Fibroblast of the conjunctiva (primary cell): Measurements from ENCODE around the gene MAPK1.
"Not testable (repeated sequence)": the region's sequence is repeated elsewhere in the genome, so short reads cannot be mapped to it uniquely, and the experiment has no call there.

ENCODE experiments used
- DNase-seq: peaks from one replicate; pipeline ENCODE4 v3.0.0-alpha.2; 2010; ENCODE audit warnings: low read depth

Gene MAPK1

DNA sequence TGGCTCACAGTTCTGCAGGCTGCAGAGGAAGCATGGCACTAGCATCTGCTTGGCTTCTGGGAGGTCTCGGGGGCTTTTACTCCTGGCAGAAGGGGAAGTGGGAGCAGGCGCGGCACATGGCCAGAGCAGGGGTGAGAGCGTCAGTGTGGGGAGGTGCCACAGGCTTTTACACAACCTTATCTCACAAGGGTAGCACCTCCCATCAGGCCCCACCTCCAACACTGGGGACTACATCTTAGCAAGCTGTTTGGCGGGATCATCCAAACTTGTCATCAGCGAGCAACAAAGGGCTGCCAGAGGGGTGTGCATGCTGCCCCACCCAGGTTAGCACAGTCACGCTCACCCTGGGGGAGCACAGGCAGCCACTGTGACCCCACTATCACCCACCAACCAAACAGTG is 112.9 kb downstream of the MAPK1 start:
- DNase-seq = no peak

DNA sequence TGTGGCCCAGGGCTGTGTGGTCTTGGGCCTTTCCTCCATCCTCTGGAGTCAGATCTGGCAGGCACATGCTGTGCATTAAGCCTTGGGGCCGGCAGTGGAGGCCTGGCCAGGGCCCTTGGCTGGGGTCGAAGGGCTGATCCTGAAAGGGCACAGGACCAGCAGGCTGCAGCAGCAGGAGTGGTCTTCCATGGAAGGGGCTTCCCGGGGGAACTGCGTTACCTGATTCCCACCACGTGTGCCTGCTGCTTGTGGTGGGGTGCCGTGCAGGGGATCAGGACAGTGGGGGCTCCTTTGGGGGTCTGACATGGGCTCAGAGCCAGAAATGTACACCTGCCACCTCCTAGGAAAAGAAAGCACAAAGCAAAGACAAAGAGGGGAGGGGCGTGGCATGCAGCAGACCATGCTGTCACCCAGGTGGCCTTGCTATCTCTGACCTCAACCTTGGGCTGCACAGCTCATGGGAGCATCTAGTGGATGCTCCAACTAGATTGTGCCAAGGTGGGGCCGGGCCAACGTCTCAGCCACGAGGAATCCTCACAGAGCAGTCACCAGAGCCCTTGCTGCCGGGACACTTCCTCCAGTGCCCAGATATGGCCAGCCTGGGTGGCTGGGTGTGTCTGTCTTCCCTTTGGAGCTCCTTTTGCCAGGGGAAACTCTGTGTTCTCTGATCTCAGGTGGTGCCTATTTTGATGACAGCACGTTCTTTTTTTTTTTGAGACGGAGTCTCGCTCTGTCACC is 113.9 kb downstream of the MAPK1 start:
- DNase-seq = no peak

DNA sequence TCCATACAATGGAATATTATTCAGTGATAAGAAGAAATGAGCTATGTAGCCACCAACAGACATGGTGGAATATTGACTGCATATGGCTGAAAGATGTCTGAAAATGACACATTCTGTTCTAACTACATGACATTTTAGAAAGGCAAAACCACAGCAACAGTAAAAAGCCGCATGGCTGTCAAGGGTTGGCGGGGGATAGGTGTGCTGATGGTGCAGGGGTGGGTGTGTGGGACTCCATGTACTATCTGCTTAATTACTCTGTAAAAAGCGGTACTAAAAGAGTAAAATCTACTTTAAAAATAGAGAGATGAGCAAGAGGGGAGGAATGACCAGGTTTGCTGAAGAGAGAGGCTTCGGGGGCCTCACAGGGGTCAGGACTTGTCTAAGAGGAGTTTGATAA is 115.2 kb downstream of the MAPK1 start:
- DNase-seq = no peak

DNA sequence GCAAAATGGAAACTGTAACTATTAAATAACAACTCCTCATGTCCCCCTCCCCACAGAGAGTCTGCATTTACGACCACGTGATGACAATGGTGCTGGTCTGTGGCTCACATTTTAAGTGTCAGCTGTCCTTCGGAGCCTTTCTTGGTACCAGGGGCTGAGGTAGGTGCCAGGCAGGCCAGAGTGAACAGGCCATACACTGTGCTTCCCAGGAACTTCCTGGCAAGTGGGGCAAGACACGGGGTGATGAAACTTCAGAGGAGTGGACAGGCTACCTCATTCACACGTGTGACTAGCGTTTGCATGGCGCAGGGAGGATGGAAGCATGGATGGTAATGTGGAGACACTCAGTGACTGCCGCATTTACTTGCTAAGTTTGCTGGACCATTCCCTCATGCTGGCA is 121.5 kb downstream of the MAPK1 start:
- no peak for DNase-seq

DNA sequence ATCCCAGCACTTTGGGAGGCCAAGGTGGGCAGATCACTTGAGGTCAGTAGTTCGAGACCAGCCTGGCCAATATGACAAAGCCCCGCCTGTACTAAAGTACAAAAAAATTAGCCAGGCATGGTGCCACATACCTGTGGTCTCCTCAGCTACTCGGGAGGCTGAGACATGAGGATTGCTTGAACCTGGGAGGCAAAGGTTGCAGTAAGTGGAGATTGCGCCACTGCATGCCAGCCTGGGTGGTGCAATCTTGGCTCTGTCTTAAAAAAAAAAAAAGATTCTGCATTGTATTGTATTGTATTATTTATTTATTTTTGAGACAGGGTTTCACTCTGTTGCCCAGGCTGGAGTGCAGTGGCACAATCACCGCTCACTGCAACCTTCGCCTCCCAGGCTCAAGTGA is 122.5 kb downstream of the MAPK1 start:
- not testable (repeated sequence) for DNase-seq

DNA sequence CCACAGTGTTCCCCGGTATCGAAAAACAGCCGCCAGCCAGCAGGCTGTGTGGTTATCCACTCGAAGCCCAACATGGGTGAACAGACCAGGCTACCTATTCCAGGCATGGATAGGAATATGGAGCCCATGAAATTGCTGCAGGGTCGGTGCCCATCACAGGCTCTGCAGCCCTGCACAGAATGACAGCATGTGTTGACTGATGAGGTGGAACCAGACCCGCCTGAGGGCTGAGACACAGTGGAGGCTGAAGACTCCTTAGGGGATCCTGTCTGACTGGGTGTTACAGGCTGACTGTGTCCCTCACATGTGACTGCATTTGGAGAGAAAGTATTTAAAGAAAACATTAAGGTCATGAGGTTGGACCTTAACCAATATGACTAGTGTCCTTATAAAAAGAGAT is 125.7 kb downstream of the MAPK1 start:
- DNase-seq = no peak

DNA sequence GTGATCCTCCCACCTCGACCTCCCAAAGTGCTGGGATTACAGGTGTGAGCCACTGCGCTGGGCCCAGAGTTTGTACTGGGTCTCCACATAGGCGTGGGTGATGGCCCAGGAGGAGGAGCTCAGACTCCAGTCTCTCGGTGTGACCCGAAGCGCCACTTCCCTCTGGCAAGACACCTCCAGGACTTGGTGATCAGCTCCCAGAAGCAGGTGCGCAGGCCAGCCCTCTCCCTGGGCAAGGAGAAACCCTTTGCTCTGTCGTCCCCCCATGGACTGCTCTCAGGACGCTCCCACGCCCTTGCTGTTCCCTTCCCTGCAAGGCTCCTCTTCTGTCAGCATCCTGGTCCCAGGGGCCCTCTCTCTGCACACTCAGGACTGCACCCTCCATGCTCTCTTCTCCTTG is 126.4 kb downstream of the MAPK1 start:
- DNase-seq = no peak

DNA sequence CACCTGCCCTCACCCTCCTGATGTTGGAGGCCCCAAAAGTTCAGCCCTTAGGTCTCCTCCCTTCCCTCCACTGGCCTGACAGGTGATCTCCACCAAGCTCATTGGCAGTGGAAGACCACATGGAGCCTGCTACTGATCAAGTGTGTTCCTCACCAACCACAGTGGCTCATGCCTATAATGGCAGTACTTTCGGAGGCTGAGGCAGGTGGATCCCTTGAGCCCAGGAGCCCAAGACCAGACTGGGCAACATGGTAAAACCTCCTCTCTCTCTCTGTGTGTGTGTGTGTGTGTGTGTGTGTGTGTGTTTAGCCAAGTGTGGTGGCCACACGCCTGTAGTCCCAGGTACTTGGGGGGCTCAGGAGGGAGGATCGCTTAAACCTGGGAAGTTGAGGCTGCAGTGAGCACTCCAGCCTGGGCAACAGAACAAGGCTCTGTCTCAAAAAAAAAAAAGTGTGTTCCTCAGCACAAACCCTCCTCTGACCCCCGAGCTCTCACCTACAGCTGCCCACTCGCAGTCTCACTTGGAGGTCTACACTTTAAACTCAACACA is 127.5 kb downstream of the MAPK1 start:
- no peak for DNase-seq

DNA sequence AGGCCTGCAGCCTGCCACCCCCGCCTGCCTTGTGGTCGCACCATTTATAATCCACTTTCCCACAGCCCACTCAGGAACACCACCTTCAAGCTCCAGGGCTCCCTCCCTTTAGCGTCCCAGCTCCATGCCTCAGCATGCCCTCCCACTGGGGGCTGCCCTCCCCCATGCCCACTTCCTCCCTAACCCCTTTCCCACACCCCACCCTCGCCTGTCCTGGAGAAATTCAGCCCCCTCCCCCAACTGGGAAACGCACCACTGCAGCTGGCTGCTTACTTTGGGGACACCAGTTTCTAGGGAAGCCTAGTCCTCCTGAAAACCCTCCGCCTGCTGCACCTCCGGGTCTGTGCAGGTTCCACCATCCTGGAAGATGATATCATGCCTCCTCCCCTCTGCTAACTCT is 128.5 kb downstream of the MAPK1 start:
- DNase-seq = no peak

DNA sequence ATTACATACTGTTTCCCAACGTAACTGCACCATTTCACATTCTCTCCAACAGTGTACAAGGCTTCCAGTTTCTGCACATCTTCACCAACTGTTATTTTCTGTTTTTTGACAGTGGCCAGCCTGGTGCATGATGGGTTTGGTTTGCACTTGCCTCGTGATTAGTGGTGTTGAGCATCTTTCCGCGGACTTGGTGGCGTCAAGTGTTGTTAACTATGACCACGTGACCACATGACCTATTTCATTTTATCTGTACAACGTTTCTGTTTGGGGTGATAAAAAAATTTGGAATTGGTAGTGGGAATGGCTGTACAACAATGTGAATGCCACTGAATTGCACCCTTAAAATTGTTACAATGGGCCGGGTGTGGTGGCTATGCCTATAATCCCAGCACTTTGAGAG is 129.4 kb downstream of the MAPK1 start:
- no peak for DNase-seq

DNA sequence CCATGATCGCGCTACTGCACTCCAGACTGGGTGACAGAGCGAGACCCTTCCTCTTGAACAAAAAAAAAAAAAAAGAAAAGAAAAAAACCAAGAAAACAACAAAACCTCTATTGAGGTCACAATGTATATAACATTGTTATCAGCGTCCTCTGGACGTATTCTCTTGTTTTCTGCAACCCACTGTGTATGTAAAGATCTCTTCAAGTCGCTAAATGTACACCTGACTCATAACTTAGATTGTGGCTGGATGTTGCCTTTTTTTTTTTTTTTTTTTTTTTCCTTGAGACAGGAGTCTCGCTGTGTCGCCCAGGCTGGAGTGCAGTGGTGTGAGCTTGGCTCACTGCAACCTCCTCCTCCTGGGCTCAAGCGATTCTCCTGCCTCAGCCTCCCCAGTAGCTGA is 130.5 kb downstream of the MAPK1 start:
- DNase-seq = no peak

DNA sequence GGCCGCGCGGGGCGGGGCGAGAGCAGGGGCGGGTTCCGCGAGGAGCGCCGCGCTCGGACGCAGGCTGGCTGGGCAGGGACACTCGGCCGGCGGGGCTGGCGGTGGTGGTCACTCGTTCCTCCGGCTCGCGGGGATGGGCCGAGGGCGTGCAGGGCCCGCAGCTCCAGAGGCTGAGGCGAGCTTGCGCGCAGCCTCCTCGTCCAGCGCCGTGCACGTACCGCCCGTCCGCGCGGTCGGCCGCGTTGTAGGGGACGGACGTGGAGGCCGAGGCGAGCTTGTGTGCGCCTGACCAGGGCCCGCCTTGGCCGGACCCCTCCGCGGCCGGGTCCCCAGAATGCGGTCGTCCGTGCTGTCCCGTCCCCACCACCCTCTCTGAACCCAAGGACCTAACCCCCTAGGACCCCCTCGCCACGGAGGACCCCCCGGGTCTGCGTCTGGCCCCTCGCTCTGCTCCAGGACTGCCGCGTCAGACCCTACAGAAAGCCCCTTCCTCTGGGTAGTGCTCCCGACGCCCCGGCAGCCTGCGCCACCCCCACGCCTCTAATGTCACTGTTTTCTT is 131.3 kb downstream of the MAPK1 start:
- DNase-seq = no peak

DNA sequence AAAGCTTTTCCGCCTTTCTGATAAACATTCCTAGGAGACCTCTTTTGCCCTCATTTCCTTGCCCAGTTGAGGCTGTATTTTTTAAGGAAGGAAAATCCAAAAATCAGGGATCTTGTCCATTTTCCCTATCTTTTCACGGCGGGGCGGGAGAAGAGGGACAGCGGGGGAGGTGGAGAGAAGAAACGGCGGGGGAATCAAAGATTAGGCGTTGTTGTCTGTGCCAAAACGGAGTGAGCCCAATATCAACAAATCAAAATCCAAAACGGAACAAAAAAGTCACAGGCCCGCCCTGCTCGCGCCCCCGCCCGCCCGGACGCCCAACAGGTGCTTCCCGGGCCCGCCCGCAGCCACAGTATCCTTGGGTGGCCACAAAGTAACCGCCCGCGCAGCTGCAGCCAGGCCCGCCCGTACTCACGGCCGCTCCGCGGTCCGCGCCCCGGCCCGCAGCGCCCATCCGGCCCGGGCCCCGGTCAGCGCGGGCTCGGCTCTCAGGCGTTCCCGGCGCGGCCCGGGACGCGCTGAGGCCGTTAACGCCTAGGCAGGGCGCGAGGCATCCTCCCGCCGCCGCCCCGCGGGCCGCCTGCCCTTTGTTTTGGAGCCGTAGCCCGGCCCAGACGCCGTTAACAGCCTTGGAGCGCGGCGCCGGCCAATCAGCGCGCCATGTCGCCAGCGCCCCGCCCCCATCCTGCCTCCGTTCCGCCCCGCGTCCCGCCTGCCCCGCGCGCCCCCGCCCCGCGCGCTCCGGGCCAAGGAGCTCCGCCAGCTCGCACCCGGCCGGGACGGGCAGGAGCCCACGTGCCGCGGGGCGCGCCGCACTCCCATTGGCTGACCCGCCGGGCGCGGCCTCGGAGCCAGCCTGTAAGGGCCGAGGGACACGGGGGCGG is 132.0 kb downstream of the MAPK1 start, which contains the start of gene YPEL1:
Gene YPEL1, minus strand, starts transcription at position 595 of the 884 bp plus-strand sequence. CDS start 25,050 bp downstream, outside the sequence.
- DNase-seq = peak; percentile 93

DNA sequence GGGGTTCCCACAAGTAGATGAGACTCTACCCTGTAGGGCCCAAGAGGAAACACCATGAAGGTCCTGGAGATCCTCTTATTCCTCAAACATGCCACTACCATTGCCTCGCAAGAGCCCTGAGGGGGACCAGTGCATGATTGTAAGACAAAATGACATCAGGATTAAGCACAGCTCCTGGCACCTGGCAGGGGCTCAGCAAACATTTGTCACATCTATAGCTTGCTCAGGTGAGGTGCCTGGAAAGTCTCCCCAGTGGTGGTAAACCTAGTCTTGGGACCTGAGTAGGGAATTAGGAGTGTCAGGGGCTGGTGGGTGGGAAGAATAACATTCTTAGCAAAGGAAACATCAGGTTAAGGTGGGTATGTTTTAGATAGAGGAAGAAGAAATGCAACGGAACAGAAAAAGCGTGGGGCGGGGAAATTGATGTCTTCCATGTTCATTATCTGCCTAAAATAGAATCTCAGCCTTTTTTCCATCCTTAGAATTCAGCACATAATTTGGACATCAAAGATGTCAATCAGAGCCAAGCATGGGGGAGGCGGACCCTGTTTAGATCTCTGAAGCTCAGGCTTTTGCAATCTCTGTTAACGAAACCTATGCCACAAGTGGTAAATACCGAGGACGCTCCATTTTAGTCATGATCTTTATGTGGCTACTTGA is 132.8 kb downstream of the MAPK1 start:
- DNase-seq = no peak

DNA sequence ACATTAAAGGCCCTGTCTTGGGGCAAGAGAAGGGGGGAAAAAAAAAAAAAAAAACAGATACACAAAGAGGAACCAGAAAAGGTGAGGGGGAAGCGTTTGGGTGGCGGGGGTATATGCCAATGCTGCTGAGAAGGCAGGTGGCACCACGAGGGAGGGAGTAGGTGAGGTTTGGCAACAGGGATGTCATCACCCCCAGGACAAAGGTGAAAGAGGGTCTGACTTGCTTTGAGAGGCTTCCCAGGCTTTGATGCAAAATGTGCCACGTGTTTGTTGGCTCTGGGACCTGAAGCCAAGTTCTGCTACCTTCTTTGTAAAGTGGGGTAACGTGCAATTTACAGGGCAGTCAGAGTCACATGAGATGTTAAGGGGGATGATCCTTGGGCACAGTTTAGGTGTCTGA is 135.9 kb downstream of the MAPK1 start:
- DNase-seq = no peak

DNA sequence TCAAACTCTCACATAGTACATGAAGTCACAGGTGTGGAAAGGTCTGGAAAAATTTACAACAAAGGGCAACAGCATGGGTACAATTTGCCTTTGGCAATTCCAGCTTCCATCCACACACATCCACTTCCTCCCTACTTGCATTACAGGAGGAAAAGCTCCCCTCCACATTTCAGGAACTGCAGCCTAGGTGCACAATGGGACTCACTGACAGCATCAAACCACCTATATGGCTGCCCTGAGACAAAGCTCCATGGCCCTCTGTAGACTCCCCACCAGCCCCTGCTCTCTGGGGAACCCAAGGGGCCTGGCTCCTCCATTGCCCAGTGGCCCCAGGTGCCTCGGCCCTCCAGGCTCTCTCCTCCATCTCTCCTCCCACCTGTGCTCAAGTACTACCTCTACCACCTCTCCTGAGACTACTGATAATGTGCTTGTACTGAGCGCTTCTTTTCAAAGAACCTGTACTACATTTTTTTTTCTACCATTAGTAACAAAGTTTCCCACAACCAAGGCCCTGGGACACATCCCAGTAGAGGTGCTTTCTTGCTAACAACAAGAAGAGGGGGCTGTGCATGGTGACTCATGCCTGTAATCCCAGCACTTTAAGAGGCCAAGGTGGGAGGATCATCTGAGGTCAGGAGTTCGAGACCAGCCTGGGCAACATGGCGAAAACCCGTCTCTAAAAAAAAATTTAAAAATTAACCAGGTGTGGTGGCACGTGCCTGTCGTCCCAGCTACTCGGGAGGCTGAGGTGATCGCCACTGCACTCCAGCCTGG is 136.7 kb downstream of the MAPK1 start:
- no peak for DNase-seq

DNA sequence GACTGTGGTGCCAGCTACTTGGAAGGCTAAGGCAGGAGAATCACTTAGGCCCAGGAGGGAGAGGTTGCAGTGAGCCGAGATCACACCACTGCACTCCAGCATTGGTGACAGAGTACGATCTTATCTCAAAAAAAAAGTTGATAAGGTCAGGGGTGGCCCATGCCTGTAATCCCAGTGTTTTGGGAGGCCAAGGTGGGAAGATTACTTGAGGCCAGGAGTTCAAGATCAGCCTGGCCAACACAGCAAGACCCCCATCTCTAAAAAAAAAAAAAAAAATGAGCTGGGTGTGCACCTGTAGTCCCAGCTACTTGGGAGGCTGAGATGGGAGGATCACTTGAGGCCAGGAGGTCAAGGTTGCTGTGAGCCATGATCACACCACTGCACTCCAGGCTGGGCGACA is 138.3 kb downstream of the MAPK1 start:
- not testable (repeated sequence) for DNase-seq

DNA sequence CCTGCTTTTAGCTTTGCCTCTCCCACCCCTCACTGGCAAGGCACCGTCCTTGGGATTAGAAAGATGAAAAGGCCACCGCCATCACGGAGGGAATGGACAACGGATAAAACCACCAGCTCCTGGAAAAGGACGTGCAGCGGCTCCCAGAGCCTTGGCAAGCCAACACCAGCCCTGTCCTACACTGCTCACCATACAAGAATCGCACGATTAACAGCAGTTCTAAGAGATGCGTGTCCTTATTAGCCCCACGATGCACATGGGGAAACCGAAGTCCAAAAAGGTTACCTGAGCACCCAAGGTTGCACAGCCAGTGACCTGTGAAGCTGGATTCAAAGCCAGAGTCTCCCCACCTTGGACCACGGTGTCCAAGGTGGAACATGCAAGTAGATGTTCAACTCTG is 139.2 kb downstream of the MAPK1 start:
- DNase-seq = no peak

DNA sequence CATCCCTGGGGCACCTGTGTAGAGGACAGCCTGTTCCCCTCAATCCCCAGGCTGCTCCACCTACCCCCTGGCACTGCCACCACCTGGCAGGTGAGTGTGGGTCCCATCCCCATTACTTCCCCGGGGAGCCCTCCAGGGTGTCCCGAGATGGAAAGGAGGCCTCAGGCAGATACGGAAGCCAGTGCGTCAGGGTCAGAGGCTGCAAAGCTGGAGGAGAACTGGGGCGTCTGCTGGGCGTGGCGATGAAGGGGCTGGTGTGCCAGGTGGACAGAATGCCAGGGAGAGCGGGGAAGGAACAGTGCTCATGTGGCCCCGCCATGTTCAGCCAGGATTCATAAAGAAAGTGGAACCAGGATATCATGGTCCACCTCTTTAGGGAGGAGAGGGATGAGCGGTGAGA is 139.7 kb downstream of the MAPK1 start:
- DNase-seq = no peak

DNA sequence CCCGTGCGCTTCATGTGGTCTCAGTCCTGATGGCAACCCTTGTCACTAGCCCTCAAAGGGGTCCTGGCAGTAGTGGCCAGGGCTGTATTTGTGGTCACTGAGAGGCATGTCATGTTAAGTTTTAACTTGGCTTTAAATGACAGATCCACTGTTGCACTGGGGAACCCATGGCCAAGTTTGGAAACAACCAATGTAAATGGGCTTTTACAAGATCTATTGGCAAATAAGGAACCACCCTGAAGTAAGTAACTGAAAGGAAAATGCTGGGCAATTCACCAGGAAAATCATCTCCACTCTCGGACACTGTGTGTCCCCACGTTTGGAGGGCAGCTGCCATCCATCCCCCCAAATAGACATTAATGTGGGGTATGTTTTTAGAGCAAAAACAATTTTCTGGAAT is 140.3 kb downstream of the MAPK1 start:
- DNase-seq = no peak

DNA sequence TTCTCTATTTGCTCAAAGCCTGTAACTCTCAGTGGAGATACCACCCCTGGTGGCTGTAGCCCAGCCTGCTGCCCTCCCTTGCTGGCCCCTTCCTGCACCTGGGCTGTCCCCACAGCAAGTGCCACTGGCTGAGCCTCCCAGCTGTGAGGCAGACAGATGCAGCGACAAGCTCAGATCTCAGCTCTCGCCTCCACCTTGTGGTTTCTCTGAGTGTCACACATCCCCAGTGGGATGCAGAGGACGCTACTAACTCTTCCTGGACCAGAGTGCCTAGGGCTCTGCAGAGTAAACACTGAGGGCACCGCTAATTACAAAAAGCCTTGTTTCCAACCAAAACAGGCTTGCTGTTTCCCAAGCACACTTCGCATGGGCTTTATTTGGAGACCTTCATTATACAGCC is 140.8 kb downstream of the MAPK1 start:
- no peak for DNase-seq
